ENCODE data around the gene SCP2D1.

- no peak for TF ChIP-seq CTCF (IDR thresholded peaks at IDR 0.05)
- no peak for TF ChIP-seq POLR2A (IDR thresholded peaks at IDR 0.05)
- TF ChIP-seq EP300 (IDR thresholded peaks at IDR 0.05): no peak
These were observed 11.5 kb upstream of the SCP2D1 start for GRCh38 chr20:18802012-18802634.
